ENCODE data around the gene ASMT.
"Not testable (repeated sequence)": the region's sequence is repeated elsewhere in the genome, so short reads cannot be mapped to it uniquely, and the experiment has no call there.

Gene ASMT

DNA sequence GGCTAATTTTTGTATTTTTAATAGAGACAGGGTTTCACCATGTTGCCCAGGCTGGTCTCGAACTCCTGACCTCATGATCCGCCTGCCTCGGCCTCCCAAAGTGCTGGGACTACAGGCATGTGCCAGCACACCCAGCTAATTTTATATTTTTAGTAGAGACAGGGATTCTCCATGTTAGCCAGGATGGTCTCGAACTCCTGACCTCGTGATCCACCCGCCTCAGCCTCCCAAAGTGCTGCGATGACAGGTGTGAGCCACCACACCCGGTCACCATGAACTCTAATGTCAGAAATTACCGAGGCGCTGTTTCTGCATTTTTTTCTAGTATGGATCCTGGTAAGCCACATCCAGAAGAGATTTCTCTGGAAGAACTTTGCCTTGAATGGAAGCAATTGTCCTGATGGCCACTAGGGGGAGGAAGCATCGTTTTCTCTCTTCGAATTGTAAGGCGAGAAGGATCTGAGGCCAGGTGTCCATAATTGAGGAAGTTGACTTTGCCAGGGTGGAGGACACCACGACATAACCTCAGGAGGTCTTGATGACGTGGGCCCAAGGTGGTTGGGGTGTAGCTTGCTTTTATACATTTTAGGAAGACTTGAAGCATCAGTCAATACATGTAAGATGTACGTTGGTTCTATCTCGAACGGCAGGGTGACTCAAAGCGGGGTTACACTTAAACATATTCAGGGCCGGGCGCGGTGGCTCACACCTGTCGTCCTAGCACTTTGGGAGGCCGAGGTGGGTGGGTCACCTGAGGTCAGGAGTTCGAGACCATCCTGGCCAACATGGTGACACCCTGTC, 37.4 kb downstream of the ASMT start:
- peak; percentile 47 for DNase-seq

DNA sequence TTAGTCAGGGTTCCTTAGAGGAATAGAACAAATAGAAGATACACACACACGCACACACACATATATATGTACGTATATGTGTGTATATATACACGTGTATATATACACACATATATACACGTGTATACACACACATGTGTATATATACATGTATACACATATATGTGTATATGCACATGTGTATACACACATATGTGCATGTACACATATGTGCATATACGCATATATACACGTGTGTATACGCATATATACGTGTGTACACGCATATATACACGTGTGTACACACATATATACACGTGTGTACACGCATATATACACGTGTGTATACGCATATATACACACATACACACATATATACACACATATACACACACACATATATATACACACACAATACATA, 41.5 kb downstream of the ASMT start:
- DNase-seq = no peak

DNA sequence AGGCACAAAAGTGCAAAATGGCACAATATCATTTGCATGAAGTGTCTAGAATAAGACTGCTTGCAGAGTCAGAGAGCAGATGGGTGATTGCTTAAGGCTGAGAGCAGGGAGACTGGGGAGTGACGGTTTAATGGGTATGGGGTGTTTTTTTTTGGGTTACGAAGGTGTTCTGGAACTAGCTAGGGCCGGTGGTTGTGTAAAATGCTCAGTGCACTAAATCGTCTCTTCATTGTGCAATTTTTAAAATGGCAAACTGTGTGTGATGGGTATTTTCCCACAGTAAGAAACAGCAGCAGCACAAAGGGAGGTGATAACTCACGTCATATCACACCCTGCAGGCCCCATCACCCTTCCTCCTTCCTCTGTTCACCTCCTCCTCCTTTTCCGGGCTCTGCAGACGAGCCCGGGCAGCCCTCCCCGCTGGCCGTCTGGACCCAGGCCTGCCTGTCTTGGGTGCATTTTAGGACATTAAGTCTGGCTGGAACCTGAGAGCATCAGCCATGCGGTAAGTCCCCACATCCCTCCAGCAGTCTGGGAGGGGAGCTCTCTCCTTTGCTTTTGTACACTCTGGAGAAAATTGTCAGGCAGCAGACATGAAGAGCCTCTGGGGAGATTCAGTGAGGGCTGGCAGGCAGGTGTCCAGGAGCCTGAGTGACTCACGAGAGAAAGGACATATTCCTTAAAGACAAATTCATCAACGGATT, 42.7 kb downstream of the ASMT start:
- DNase-seq = peak; percentile 70

DNA sequence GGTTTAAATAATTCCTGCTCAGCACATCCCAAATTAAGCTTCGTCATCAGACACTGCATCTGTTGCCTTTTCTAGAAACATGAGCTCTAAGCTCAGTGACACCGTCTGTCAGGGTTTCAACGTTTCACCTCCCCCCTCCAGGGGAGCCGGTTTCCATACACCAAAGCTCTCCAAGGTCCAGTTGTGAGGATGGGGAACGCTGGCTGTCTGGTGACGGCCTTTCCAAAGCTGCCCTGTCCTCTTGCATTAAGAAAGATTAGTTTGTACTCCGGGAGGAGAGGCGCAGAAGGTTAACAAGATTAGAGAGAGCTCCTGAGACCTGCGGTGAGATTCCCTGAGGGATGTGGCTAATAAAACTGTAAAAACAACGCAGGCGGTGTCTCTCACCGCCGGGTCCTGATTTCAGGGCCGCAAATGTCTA, 43.2 kb downstream of the ASMT start:
- peak; percentile 49 for DNase-seq

DNA sequence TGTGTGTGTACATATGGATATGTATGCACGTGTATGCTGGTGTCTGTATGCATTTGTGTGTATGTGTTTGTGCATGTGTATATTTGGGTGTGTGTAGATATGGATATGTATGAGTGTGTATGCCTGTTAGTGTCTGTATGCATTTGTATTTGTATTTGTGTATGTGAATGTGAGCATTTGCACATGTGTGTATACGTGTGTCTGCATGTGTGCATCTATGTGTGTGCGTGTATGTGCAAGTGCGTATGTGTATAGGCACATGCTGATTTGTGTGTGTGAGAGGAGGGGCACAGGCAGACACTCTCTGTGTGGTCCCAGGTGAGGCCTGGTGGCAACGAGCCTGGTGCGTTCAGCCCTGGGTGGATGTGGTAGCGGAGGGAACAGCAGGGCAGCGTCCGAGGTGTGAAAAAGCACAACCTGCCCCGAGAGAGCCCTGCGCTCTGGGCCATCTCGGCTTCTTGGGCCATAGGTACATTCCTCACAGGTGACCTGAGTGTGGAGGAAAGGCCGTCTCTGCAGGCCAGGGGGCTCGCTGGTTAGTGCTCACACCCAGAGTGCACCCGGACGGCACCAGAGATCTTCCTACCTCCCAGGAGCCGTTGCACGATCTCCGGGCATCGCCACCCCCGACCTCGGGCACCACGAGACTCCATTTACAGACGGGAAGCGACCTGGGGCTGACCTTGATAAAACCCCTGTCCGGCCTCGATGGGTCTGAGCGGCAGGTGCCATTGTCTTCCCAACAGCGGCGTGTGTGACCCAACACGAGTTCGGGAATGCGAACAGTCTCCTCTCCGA, 45.0 kb downstream of the ASMT start:
- DNase-seq = no peak

DNA sequence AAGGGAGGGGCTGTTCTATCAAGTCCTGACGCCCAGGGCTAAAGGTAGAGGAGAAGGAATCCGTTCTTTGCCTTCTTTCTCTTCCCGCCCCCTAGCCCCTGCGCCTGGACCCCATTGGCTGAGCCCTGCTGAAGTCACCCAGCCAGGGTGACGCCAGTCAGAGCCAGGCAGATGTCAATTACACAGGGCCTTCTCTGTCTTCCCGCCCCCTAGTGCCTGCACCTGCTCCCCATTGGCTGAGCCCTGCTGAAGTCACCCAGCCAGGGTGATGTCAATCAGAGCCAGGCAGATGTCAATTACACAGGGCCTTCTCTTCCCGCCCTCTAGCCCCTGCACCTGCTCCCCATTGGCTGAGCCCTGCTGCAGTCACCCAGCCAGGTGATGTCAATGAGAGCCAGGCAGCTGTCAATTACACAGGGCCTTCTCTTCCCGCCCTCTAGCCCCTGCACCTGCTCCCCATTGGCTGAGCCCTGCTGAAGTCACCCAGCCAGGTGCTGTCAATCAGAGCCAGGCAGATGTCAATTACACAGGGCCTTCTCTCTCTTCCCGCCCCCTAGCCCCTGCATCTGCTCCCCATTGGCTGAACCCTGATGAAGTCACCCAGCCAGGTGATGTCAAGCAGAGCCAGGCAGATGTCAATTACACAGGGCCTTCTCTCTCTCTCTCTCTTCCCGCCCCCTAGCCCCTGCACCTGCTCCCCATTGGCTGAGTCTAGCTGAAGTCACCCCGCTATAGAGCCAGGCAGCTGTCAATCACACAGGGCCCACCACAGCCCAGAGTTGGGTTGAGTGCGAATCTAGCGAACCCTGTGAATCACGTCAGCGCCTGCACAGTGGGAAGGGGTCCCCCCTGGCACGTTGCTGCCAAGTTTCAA, 46.4 kb downstream of the ASMT start:
- peak; percentile 48 for DNase-seq

DNA sequence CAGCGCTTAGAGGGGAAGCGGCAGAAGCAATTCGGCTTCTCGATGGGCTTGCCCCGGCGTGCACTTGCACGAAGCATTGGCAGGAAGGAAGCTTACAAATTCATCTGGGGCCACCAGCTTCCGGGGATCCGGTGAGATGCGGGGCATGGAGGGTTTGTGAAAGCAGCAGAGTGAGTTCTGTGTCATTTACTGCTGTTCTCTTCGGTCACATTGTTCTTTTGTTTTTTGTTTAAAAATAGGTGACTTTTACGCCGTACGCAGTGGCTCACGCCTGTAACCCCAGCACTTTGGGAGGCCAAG, 47.0 kb downstream of the ASMT start:
- DNase-seq = no peak

DNA sequence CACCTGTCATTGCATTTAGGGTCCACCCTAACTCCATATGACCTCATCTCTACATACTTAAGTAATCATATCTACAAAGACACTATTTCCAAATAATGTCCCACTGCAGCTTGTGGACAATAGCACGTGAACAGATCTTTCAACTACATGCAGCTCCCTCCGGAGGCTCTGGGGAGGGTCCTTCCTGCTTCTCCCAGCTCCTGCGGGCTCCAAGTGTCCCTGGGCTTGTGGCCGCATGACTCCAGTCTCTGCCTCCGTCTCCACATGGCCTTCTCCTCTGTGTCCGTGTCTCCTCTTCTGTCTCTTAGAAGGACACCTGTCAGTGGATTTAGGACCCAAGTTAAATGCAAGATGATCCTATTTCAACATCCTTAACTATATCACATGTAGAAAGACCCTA, 52.7 kb downstream of the ASMT start:
- no peak for DNase-seq

DNA sequence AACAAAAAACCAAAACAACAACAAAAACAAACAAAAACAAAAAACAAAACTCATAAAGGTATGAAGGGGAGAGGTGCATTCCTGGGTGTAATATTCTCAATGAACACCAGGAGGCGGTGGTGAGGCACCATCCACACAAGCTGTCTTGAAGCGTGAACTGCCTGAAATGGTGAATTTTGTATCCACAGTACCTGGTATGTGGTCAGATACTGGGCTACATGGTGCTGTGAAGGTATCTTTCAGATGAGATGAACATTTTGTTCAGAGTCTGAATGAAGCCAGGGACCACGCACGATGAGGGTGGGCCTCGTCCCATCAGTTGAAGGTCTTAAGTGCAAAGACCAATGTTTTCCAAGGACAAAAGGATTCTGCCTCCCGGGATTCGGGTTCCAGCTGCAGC, 58.5 kb downstream of the ASMT start:
- DNase-seq = peak; percentile 25

DNA sequence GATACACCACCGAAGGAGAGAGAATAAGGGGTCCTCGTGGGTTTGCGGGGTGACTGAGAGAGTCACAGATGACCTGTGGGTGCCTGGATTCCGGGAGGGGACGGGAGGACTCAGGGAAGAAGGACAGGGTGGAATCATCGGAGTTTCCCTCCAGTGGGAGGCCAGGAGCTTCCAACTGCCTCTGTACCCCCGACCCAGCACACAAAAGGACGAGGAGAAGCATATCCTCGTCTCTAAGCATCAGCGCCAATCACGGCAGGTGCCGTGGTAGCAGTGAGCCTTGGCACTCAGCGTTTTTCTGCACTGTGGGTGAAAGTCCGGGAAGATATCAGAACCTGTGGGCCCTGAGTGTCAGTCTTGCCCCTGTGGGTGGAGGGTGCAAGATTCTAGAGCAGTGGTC, 62.0 kb downstream of the ASMT start:
- DNase-seq = no peak

DNA sequence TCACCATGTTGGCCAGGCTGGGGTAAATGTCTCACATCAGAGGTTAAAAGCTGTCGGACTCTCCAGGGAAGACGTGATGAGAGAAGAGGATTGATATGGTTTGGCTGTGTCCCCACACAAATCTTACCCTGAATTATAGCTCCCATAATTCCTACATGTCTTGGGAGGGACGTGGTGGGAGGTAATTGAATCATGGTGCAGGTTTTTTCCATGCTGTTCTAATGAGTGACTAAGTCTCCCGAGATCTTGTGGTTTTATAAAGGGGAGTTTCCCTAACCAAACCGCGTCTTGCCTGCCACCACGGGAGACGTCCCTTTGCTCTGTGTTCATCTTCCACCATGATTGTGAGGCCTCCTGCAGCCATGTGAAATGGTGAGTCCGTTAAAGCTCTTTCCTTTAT, 64.4 kb downstream of the ASMT start:
- DNase-seq = no peak

DNA sequence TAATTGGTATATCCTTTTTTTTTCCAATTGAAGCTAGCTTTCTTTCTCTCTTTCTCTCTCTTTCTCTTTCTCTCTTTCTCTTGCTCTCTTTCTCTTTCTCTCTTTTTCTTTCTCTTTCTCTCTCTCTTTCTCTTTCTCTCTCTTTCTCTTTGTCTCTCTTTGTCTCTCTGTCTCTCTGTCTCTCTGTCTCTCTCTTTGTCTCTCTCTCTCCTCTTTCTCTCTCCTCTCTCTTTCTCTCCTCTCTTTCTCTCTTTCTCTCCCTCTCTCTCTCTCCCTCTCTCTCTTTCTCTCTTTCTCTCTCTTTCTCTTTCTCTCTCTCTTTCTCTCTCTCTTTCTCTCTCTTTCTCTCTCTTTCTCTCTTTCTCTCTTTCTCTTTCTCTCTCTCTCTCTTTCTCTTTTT, 66.6 kb downstream of the ASMT start:
- DNase-seq = no peak

DNA sequence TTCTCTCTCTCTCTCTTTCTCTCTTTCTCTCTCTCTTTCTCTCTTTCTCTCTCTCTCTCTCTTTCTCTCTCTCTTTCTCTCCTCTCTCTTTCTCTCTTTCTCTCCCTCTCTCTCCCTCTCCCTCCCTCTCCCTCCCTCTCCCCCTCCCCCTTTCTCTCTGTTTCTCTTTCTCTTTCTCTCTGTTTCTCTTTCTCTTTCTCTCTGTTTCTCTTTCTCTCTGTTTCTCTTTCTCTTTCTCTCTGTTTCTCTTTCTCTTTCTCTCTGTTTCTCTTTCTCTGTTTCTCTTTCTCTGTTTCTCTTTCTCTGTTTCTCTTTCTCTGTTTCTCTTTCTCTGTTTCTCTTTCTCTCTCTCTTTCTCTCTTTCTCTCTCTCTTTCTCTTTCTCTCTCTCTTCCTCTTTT, 67.0 kb downstream of the ASMT start:
- DNase-seq = not testable (repeated sequence)

DNA sequence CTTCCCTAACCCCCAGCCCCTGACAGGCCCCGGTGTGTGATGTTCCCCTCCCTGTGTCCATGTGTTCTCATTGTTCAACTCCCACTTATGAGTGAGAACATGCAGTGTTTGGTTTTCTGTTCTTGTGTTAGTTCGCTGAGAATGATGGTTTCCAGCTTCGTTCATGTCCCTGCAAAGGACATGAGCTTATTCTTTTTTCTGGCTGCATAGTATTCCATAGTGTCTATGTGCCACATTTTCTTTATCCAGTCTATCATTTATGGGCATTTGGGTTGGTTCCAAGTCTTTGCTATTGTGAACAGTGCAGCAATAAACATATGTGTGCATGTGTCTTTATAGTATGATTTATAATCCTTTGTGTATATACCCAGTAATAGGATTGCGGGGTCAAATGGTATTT, 67.6 kb downstream of the ASMT start:
- DNase-seq = not testable (repeated sequence)

DNA sequence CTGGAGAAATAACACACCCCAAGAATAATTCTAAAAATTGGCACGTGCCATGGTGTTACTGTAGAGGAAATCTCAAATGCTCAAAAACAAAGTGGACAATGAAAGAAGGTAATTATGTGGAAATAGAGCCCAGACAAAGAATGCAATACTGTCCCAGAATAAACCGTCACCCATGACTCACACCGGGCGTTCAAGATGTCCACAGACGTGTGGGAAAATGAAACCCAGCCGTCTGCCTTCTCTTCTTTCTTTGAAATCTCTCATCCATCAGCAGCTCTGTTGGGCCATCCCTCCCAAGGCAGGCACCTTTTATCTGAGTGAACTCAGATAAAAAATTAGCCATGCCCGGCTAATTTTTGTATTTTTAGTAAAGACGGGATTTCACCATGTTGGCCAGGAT, 70.0 kb downstream of the ASMT start:
- not testable (repeated sequence) for DNase-seq

DNA sequence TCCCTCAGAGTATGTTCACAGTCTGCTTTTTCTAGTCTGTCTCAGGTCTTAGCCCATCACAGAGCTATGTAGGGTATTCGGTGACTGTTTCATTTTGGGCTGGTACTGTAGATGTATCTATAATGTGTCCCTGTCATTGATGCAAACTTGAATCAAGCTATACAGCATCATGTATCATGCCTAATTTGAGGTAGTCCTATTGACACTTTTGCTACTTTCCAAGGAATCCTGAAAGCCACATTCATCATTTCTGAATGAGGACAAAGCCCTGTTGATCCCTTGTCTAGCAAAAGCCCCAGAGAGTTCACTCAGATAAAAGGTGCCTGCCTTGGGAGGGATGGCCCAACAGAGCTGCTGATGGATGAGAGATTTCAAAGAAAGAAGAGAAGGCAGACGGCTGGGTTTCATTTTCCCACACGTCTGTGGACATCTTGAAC, 70.6 kb downstream of the ASMT start:
- DNase-seq = not testable (repeated sequence)

DNA sequence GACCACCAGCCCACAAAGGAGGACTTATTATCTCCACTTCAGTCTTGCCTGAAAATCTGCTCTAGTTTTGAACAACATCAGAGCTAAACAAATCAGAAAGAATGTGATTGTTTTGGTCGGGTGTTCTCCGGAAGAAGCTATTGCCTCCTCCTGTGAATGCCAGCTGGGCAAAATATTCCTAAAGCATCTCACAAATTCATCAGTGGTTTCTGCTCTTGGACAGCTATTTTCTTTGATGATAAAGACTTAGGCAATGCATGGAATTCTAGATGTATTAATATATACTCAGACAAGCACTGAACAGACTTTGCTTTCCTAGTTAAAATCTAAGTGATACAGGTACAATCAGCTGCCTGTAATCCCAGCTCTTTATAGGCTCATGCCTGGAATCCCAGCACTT, 71.8 kb downstream of the ASMT start:
- no peak for DNase-seq

Measured in KG1 (cell line).